Endothelial cell of umbilical vein (primary cell): ENCODE data around the gene PLCD3. TPM values are rescaled to one million over a fixed set of nuclear protein-coding genes. Genes with fewer than 3 reads are reported as not detected.

Experiments used
- BruUV-seq: library from RNA; stranded (reverse); fragments of 400-500 nt; replicated peaks from 2 replicates; lab custom pipeline; 2021; lab: Mats Ljungman, UMichigan
- CTCF ChIA-PET: fragments of 300-600, 350-600 bp; sonication (Branson Sonifier 250); formaldehyde crosslinking; loops from one replicate; lab custom pipeline; 2021; ENCODE audit warnings: antibody characterized with exemption, inconsistent platforms; lab: Charles Lee
- POLR2A ChIA-PET: fragments of 300-600, 350-600 bp; sonication (Branson Sonifier 250); formaldehyde crosslinking; loops from one replicate; lab custom pipeline; 2021; ENCODE audit warnings: antibody characterized with exemption, inconsistent platforms; lab: Charles Lee
- DNase-seq: peaks from one replicate; pipeline ENCODE4 v3.0.0-alpha.2; 2011; ENCODE audit warnings: low read depth, low spot score
- FAIRE-seq: peaks from 2 replicates; lab custom pipeline; 2011; peaks lifted over from hg19 to GRCh38; lab: Jason Lieb, UNC
- H2AFZ ChIP-seq: 2 replicates; pipeline ENCODE4 v1.6.0; 2012; ENCODE audit warnings: low read depth, low read length, control low read depth, inconsistent platforms
- H3K27ac ChIP-seq: 2 replicates; pipeline ENCODE4 v1.5.1; 2011; ENCODE audit warnings: low read depth, mild to moderate bottlenecking, control low read depth, low read length, moderate library complexity; ENCODE audit not compliant: insufficient read depth
- H3K27me3 ChIP-seq, 2 experiments: 2 replicates each; pipeline versions ENCODE4 v1.6.0 to v1.6.1; 2011; ENCODE audit warnings: low read length in 2 of 2, mixed read lengths in 1 of 2; ENCODE audit not compliant: control insufficient read depth in 2 of 2, insufficient read depth in 2 of 2
- H3K36me3 ChIP-seq, 2 experiments: 2 replicates in 1 of 2; 3 replicates in 1 of 2; pipeline ENCODE4 v1.5.1; 2011; ENCODE audit warnings: low read length in 2 of 2, mild to moderate bottlenecking in 1 of 2, moderate library complexity in 1 of 2; ENCODE audit not compliant: control insufficient read depth in 2 of 2, insufficient read depth in 2 of 2; ENCODE audit errors: extremely low read depth in 1 of 2
- H3K4me1 ChIP-seq: 3 replicates; pipeline ENCODE4 v1.5.1; 2011; ENCODE audit warnings: mild to moderate bottlenecking, low read length; ENCODE audit not compliant: control insufficient read depth, insufficient read depth; ENCODE audit errors: extremely low read depth
- H3K4me2 ChIP-seq: 2 replicates; pipeline ENCODE4 v1.6.1; 2011; ENCODE audit warnings: low read length, control low read depth, mixed read lengths; ENCODE audit not compliant: insufficient read depth
- H3K4me3 ChIP-seq, 3 experiments: fragments of 200-600 bp in 1 of 3; sonication (generic), shearing (Covaris generic) in 1 of 3; replicated peaks in 1 of 3; 2 replicates each; pipeline ENCODE4 v1.5.1; 2011 to 2016; ENCODE audit warnings: control low read depth in 3 of 3, low read length in 3 of 3, mild to moderate bottlenecking in 2 of 3, inconsistent platforms in 1 of 3, low read depth in 1 of 3, moderate library complexity in 1 of 3; ENCODE audit not compliant: insufficient read depth in 1 of 3
- H3K79me2 ChIP-seq: 2 replicates; pipeline ENCODE4 v1.6.0; 2012; ENCODE audit warnings: low read length, inconsistent platforms; ENCODE audit not compliant: control insufficient read depth, insufficient read depth
- H3K9ac ChIP-seq: replicated peaks from 2 replicates; pipeline ENCODE3; 2011; ENCODE audit warnings: low read length, control low read depth; ENCODE audit not compliant: insufficient read depth; ENCODE audit errors: extremely low read depth
- H3K9me1 ChIP-seq: replicated peaks from 3 replicates; pipeline ENCODE4 v1.6.0; 2011; ENCODE audit warnings: mild to moderate bottlenecking, low read length; ENCODE audit not compliant: control insufficient read depth, insufficient read depth; ENCODE audit errors: extremely low read depth
- H3K9me3 ChIP-seq: replicated peaks from 2 replicates; pipeline ENCODE4 v1.5.1; 2012; ENCODE audit warnings: low read length, inconsistent platforms; ENCODE audit not compliant: control insufficient read depth, insufficient read depth
- H4K20me1 ChIP-seq: replicated peaks from 2 replicates; pipeline ENCODE3; 2011; ENCODE audit warnings: mild to moderate bottlenecking, low read length; ENCODE audit not compliant: control insufficient read depth, insufficient read depth; ENCODE audit errors: extremely low read depth
- EZH2 ChIP-seq: IDR thresholded peaks from 2 replicates; pipeline ENCODE4 v1.6.1; 2012; ENCODE audit warnings: borderline replicate concordance, low read depth, mild to moderate bottlenecking, moderate library complexity, low read length, inconsistent platforms; ENCODE audit not compliant: severe bottlenecking
- FOS ChIP-seq: IDR thresholded peaks from 2 replicates; pipeline ENCODE4 v1.6.1; 2011; ENCODE audit warnings: mild to moderate bottlenecking, low read length, moderate library complexity, borderline replicate concordance; ENCODE audit not compliant: insufficient read depth
- GATA2 ChIP-seq: IDR thresholded peaks from 2 replicates; pipeline ENCODE4 v1.7.0; 2011; ENCODE audit warnings: low read depth, mild to moderate bottlenecking, moderate library complexity, mixed read lengths, low read length; ENCODE audit not compliant: insufficient read length, insufficient read depth
- JUN ChIP-seq: IDR thresholded peaks from 2 replicates; pipeline ENCODE4 v1.6.1; 2011; ENCODE audit warnings: borderline replicate concordance, low read depth; ENCODE audit not compliant: insufficient read length, insufficient read depth
- MYC ChIP-seq: IDR thresholded peaks from one replicate; pipeline ENCODE4 v1.6.1; 2011; ENCODE audit warnings: mild to moderate bottlenecking, low read depth, low read length
- POLR2A ChIP-seq: IDR thresholded peaks from 2 replicates; pipeline ENCODE4 v1.6.1; 2012; ENCODE audit warnings: low read depth, mild to moderate bottlenecking, control low read depth, low read length
- POLR2AphosphoS5 ChIP-seq: IDR thresholded peaks from 2 replicates; pipeline ENCODE4 v1.6.1; 2012; ENCODE audit warnings: low read depth, mild to moderate bottlenecking, control low read depth, low read length, moderate library complexity; ENCODE audit not compliant: insufficient read depth
- dilution Hi-C: fragments of 300-500 bp; cut with MboI; formaldehyde crosslinking; loops from one replicate; pipeline ENCODE4 v1.15.0; 2019; ENCODE audit warnings: low sequenced_read_pairs; ENCODE audit not compliant: extremely low pct_ligation_motif_present
- intact Hi-C: fragments of 100-400 bp; cut with micrococcal nuclease; formaldehyde crosslinking; loops from one replicate; pipeline ENCODE4 v1.10.0; 2022
- polyA plus RNA-seq, 4 experiments: library from polyadenylated mRNA; depleted of rRNA in 3 of 4; stranded (reverse) in 3 of 4; unstranded in 1 of 4; fragments of >200 nt; gene quantifications; 2 replicates each; pipeline versions ENCODE4 v1.2.1 to v1.2.3, GENCODE V29; 2011 to 2012; ENCODE audit warnings: missing spikeins in 1 of 4
- total RNA-seq: library from RNA; stranded (reverse); gene quantifications from 2 replicates; pipeline ENCODE4 v1.2.3, GENCODE V29; 2021
- TF ChIP-seq, protein P1 (sequence below), 2 donors: IDR thresholded peaks; 1 replicate in 1 of 2; 2 replicates in 1 of 2; pipeline ENCODE4 v1.5.1; 2011; ENCODE audit warnings: low read length in 2 of 2, mild to moderate bottlenecking in 2 of 2, moderate library complexity in 2 of 2, control low read depth in 1 of 2, inconsistent platforms in 1 of 2, low read depth in 1 of 2; ENCODE audit not compliant: insufficient read depth in 1 of 2; ENCODE audit errors: extremely low read depth in 1 of 2
- TF ChIP-seq, protein P2 (sequence below): IDR thresholded peaks from 2 replicates; pipeline ENCODE4 v1.6.1; 2011; ENCODE audit not compliant: insufficient read depth, insufficient read length

Gene PLCD3
- total and polyA plus RNA-seq, 2 donors (not counting 3 experiments of a cell fraction or from before 2014, with no cell fraction given): 30.4 to 43.1 TPM

DNA sequence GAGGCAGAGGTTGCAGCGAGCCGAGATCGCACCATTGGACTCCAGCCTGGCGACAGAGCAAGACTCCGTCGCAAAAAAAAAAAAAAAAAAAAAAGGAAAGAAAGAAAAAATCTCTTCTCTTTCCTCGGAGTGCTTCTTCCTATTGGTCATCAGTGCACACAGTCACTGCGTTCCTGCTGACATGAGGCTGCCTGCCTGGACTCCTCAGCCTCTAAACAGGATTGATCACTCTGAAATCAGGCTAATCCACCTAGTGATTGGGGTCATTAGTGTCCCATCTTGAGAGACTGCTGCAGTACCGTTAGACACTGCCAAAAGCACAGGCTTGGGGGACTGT, 30.8 kb downstream of the PLCD3 start:
- CTCF ChIA-PET: no interaction called here
- H2AFZ ChIP-seq: no peak overlapping the region
- no peaks in the 10 kb centered on the region for H3K27me3 ChIP-seq
- H3K9ac ChIP-seq: no peak overlapping the region
- BruUV-seq: no TSS peak
- FAIRE-seq (no peak), DNase-seq (no peak)
- intact Hi-C loops (no loop called here), dilution Hi-C loops (no loop called here)
- TF ChIP-seq POLR2A: no peak
- TF ChIP-seq GATA2: no peak
- TF ChIP-seq FOS: no peak
- no peak for TF ChIP-seq JUN
- TF ChIP-seq, protein P1, sequence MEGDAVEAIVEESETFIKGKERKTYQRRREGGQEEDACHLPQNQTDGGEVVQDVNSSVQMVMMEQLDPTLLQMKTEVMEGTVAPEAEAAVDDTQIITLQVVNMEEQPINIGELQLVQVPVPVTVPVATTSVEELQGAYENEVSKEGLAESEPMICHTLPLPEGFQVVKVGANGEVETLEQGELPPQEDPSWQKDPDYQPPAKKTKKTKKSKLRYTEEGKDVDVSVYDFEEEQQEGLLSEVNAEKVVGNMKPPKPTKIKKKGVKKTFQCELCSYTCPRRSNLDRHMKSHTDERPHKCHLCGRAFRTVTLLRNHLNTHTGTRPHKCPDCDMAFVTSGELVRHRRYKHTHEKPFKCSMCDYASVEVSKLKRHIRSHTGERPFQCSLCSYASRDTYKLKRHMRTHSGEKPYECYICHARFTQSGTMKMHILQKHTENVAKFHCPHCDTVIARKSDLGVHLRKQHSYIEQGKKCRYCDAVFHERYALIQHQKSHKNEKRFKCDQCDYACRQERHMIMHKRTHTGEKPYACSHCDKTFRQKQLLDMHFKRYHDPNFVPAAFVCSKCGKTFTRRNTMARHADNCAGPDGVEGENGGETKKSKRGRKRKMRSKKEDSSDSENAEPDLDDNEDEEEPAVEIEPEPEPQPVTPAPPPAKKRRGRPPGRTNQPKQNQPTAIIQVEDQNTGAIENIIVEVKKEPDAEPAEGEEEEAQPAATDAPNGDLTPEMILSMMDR (IDR thresholded peaks at IDR 0.05; ENCODE audit: extremely low read depth in 1 of 2, insufficient read depth in 1 of 2, low read depth in 1 of 2, low read length in 2 of 2): no peak
- TF ChIP-seq POLR2AphosphoS5: no peak
- no peak for TF ChIP-seq EZH2
- TF ChIP-seq, protein P2, sequence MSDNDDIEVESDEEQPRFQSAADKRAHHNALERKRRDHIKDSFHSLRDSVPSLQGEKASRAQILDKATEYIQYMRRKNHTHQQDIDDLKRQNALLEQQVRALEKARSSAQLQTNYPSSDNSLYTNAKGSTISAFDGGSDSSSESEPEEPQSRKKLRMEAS: no peak
- no peak for TF ChIP-seq MYC
- H4K20me1 ChIP-seq: no peaks in the 10 kb centered on the region
- H3K27ac ChIP-seq: no peak overlapping the region
- no peak overlapping the region for H3K4me2 ChIP-seq
- H3K79me2 ChIP-seq: no peaks in the 10 kb centered on the region
- no peaks in the 10 kb centered on the region for H3K9me3 ChIP-seq
- POLR2A ChIA-PET: no interaction called here
- H3K9me1 ChIP-seq: no peaks in the 10 kb centered on the region
- H3K4me3 ChIP-seq: no peak overlapping the region
- H3K36me3 ChIP-seq: peaks cover 31 to 71% of the 10 kb centered on the region in 2 experiments
- H3K4me1 ChIP-seq: no peaks in the 10 kb centered on the region
